DOHH2 (cell line): ENCODE results near the gene RAB17.

Source experiments
- H3F3A ChIP-seq: fragments of 200-600 bp; sonication (generic), shearing (Covaris generic); 2 replicates; pipeline ENCODE4 v1.6.0; 2016; ENCODE audit warnings: antibody characterized with exemption, mild to moderate bottlenecking; ENCODE audit not compliant: control insufficient read depth, insufficient read depth
- H3K27ac ChIP-seq: fragments of 200-600 bp; sonication (generic); 2 replicates; pipeline ENCODE4 v1.5.1; 2014; ENCODE audit warnings: low read depth, mild to moderate bottlenecking, low read length, moderate library complexity
- H3K27me3 ChIP-seq: fragments of 200-600 bp; sonication (generic); 2 replicates; pipeline ENCODE4 v1.6.1; 2014; ENCODE audit warnings: mild to moderate bottlenecking, low read length, mixed read lengths; ENCODE audit not compliant: control insufficient read depth
- H3K36me3 ChIP-seq: fragments of 200-600 bp; sonication (generic); 2 replicates; pipeline ENCODE4 v1.6.1; 2014; ENCODE audit warnings: mild to moderate bottlenecking, low read length, moderate library complexity, mixed read lengths; ENCODE audit not compliant: control insufficient read depth
- H3K4me1 ChIP-seq: fragments of 200-600 bp; sonication (generic); 2 replicates; pipeline ENCODE4 v1.6.1; 2014; ENCODE audit warnings: mild to moderate bottlenecking, low read length, mixed read lengths; ENCODE audit not compliant: control insufficient read depth
- H3K4me2 ChIP-seq: fragments of 200-600 bp; sonication (generic); 2 replicates; pipeline ENCODE4 v1.6.0; 2014; ENCODE audit warnings: mild to moderate bottlenecking, low read length, moderate library complexity
- H3K4me3 ChIP-seq: fragments of 200-600 bp; sonication (generic); 2 replicates; pipeline ENCODE4 v1.5.1; 2014; ENCODE audit warnings: mild to moderate bottlenecking, low read length, mixed read lengths
- H3K79me2 ChIP-seq: fragments of 200-600 bp; sonication (generic); 2 replicates; pipeline ENCODE4 v1.6.1; 2014; ENCODE audit warnings: mild to moderate bottlenecking, low read length, mixed read lengths; ENCODE audit not compliant: control insufficient read depth
- H3K9me2 ChIP-seq: fragments of 200-600 bp; sonication (generic); replicated peaks from 2 replicates; pipeline ENCODE4 v1.6.1; 2014; ENCODE audit warnings: mild to moderate bottlenecking, low read length, mixed read lengths; ENCODE audit not compliant: control insufficient read depth
- H3K9me3 ChIP-seq: fragments of 200-600 bp; sonication (generic); 2 replicates; pipeline ENCODE4 v1.6.1; 2014; ENCODE audit warnings: antibody characterized with exemption, low read length, mixed read lengths; ENCODE audit not compliant: control insufficient read depth, insufficient read depth
- H4K20me1 ChIP-seq: fragments of 200-600 bp; sonication (generic); 2 replicates; pipeline ENCODE4 v1.6.0; 2014; ENCODE audit warnings: low read depth, mild to moderate bottlenecking, antibody characterized with exemption, low read length, moderate library complexity; ENCODE audit not compliant: control insufficient read depth, insufficient read depth
- CTCF ChIP-seq: fragments of 200-600 bp; sonication (generic); IDR thresholded peaks from one replicate; pipeline ENCODE4 v1.5.1; 2014; ENCODE audit warnings: antibody characterized with exemption, mild to moderate bottlenecking, low read depth, low read length; ENCODE audit not compliant: poor library complexity, severe bottlenecking
- EZH2phosphoT487 ChIP-seq: fragments of 200-600 bp; sonication (generic); IDR thresholded peaks from 2 replicates; pipeline ENCODE4 v1.6.1; 2017; ENCODE audit warnings: borderline replicate concordance, mild to moderate bottlenecking, antibody characterized with exemption, low read length, moderate library complexity, mixed read lengths

Gene RAB17

GRCh38 chr2:237592425-237592980 lies 2.0 kb upstream of the RAB17 start:
- H3K4me1 ChIP-seq: peaks cover 6% of the 10 kb centered on the region
- H3F3A ChIP-seq: no peaks in the 10 kb centered on the region
- H3K4me2 ChIP-seq: no peak overlapping the region
- H3K36me3 ChIP-seq: no peaks in the 10 kb centered on the region
- peaks cover 13% of the 10 kb centered on the region for H3K27me3 ChIP-seq
- H3K9me2 ChIP-seq: no peaks in the 10 kb centered on the region
- no peak for TF ChIP-seq EZH2phosphoT487
- no peak for TF ChIP-seq CTCF
- no peaks in the 10 kb centered on the region for H4K20me1 ChIP-seq
- no peak overlapping the region for H3K4me3 ChIP-seq
- H3K79me2 ChIP-seq: no peaks in the 10 kb centered on the region
- no peak overlapping the region for H3K27ac ChIP-seq
- no peaks in the 10 kb centered on the region for H3K9me3 ChIP-seq

- H4K20me1 ChIP-seq: no peaks in the 10 kb centered on the region
- peaks cover 6% of the 10 kb centered on the region for H3K4me1 ChIP-seq
- H3K79me2 ChIP-seq: no peaks in the 10 kb centered on the region
- no peak overlapping the region for H3K27ac ChIP-seq
- peaks cover 25% of the 10 kb centered on the region for H3K27me3 ChIP-seq
- no peaks in the 10 kb centered on the region for H3K9me3 ChIP-seq
- H3K9me2 ChIP-seq: no peaks in the 10 kb centered on the region
- H3K4me3 ChIP-seq: no peak overlapping the region
- TF ChIP-seq EZH2phosphoT487: no peak
- no peak for TF ChIP-seq CTCF
- H3K4me2 ChIP-seq: no peak overlapping the region
- no peaks in the 10 kb centered on the region for H3F3A ChIP-seq
- H3K36me3 ChIP-seq: no peaks in the 10 kb centered on the region
These were observed 777 bp upstream of the RAB17 start for GRCh38 chr2:237591141-237591881.

GRCh38 chr2:237588044-237588696 lies 2.4 kb downstream of the RAB17 start:
- TF ChIP-seq EZH2phosphoT487 (no peak), CTCF (no peak)
- Histone ChIP-seq H3F3A (no peaks in the 10 kb centered on the region), H3K9me2 (no peaks in the 10 kb centered on the region), H3K9me3 (no peaks in the 10 kb centered on the region), H3K27ac (no peak overlapping the region), H3K36me3 (no peaks in the 10 kb centered on the region), H3K4me1 (peaks cover 6% of the 10 kb centered on the region), H3K79me2 (no peaks in the 10 kb centered on the region), H3K27me3 (peaks cover 27% of the 10 kb centered on the region), H4K20me1 (no peaks in the 10 kb centered on the region), H3K4me2 (no peak overlapping the region), H3K4me3 (no peak overlapping the region)
